Measurements from ENCODE around the gene CAVIN2.

The CAVIN2 gene

DNA sequence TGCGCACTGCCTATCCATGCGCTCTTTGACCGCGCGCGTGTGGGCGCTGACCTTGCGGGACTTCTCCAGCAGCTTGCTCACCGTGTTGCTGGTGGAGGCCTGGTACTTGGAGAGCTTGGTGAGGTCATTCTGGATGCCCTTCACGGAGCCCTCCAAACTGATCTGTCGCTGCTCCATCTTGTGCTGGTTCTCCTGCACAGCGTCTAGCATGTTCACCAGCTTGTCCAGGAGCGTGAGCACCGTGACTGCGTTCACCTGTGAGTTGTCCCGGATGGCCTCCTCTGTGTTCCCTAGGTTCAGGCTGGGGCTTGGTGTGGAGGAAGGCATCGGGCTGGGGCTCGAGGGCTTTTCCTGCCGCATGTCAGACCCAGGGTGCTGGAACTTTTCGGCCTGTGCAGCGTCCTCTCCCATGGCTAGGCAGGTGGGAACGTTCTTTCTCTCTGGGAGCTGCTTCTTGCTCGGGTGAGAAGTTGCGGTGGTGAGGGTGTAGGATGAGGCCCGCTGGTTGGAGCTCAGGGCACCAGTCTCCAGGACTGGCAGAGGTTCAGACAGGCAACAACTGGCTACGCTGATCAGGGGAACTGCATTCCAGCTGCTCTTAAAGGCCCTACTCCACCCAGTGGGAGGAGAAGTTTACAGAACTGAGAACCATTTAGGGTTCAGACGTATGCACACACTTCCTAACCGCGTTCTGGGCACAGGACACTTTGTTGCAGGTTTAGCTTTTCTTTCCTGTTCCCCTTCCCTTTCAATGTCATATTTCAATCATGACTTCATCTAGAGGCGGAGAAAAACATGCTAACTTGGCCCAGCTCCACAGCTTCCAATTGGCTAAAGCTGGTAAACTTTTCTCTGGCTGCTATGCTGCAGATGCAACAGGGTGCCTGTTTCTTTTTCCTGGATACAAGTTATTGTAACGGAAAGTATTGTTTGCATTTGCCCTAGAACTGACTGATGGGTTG, at the start of gene CAVIN2:
TSS of gene CAVIN2 (minus strand) at position 574 of the 962 bp plus-strand sequence. CDS start at position 411, 163 bp downstream.
- no peak for DNase-seq

DNA sequence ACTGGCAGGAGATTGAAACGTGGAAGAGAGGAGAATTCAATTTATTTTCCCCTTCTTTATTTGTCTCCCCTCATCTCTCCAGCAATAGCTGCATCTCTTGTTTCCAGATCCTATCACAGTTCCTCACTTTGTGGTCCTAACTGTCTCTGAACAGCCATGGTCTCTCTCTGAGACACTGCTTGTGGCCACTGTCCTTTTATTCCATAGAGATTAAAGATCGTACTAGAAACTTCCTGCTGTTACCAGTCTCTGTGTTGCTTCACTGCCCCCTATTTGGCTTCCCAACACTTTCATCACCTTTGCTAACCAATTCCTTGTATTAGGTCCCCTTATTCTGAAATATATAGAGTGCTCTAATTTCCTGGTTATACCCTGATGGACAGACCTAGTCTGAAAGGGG, 48.9 kb upstream of the CAVIN2 start:
- DNase-seq: no peak

DNA sequence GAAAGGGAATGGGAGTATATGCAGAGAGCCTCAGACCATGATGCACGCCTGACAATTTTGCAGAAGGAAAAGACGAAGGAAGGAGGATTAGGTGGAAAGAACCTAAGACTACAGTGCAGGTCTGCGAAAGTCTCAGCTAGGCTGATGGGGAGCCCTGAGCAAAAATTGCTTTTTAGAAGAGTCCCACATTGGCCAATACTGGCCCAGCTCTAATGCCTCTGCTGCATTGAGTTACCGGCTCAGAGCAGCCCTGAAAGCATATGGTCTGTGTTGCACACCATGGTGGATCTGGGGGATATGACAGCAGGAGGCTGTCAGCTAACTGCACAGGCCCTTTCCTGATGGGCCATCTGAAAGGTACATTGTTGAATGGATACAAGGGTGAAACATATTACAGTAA, 48.3 kb upstream of the CAVIN2 start:
- no peak for DNase-seq

DNA sequence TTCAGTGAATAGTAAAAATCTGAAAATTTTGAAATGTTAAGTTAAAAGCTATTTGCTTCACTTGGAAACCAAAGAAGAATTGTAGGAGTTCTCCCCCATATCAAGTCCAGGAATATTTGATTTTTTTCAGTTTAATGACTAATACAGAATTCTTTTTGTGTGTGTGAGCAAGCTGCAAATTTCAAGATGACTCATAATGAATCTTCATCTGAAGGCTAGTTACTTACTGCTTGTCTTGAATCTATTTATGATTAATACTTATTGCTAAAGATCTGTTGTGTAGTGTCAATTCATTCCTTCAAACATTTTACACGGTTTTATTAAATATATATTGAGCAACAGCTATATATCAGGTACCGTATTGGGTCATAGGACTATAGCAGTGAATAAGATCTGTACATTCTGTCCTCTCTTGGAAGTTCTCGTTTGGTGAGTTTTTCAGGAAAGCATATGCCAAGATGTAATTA, 47.8 kb upstream of the CAVIN2 start:
- no peak for DNase-seq

GRCh38 chr2:191892391-191892790, 45.5 kb upstream of the CAVIN2 start:
- no peak for DNase-seq

- DNase-seq: no peak
Measured at GRCh38 chr2:191891656-191892055, 44.8 kb upstream of the CAVIN2 start.

DNA sequence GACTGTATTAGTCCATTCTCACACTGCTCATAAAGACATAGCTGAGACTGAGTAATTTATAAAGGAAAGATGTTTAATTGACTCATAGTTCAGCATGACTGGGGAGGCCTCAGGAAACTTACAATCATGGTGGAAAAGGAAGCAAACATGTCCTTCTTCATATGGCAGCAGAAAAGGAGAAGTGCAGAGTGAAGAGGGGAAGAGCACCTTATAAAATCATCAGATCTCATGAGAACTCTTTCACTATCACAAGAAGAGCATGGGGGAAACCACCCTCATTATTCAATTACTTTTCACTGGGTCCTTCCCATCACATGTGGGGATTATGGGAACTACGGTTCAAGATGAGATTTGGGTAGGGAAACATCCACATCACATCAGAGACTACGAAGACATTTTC, 43.0 kb upstream of the CAVIN2 start:
- no peak for DNase-seq

DNA sequence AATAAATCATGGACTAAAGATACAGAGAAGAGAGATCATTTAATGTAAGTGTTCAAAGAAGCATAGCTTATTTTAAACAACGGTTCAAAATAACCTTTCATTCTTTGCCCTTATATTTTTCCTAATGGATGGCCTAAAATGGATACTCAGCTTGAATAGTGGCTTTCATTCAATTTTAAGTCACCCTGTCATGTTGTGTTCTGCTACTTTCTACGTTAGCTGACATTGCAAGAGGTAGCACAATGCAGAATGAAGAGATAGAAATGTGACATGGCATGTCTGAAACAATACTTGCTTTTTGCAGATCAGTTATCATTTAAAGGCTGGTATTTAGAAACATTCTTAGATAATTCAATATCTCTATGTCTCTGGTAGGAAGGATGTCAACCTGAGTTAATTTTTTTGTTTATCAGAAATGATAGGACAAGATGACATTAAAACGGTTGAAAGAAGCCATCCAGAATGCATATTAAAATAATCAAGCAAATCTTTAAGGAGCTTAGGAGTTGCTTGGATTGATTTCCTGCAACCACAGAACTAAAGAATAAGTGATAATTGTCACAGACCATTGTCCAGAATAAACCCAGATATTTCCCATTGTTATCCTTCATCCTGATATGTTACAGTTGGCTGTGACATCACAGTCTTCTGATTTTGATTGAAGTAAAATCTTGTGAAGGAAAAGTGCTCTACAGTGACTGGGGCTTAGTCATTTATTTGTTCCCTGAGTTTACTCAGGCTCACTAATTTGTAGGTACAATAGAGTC, 41.7 kb upstream of the CAVIN2 start:
- no peak for DNase-seq

GRCh38 chr2:191885650-191886049, 38.8 kb upstream of the CAVIN2 start:
- DNase-seq: no peak

- no peak for DNase-seq
Measured at GRCh38 chr2:191885098-191885497, 38.2 kb upstream of the CAVIN2 start.

- DNase-seq: no peak
Measured at GRCh38 chr2:191881982-191882816, 35.3 kb upstream of the CAVIN2 start.

GRCh38 chr2:191878548-191879279, 31.8 kb upstream of the CAVIN2 start:
- no peak for DNase-seq

DNA sequence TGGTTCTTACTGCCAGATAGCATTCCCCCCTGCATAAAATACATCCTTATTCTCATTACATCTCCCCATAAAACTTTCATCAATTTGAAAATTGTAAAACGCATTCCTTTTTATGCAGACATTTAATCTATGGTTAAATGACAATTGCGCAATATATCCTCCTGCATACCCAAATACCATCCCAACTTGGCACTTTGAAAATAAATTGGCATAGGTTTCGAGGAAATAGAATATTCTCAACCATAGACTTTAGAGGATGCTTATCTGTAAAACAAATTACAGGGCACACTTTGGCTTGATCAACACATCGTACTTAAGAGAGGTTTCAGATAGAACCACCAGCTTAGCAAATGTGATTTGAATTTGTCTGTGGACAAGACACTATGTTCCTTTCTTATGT, 31.0 kb upstream of the CAVIN2 start:
- no peak for DNase-seq

- DNase-seq: no peak
Measured at GRCh38 chr2:191875859-191876258, 29.0 kb upstream of the CAVIN2 start.

- no peak for DNase-seq
Measured at GRCh38 chr2:191870744-191871143, 23.9 kb upstream of the CAVIN2 start.

DNA sequence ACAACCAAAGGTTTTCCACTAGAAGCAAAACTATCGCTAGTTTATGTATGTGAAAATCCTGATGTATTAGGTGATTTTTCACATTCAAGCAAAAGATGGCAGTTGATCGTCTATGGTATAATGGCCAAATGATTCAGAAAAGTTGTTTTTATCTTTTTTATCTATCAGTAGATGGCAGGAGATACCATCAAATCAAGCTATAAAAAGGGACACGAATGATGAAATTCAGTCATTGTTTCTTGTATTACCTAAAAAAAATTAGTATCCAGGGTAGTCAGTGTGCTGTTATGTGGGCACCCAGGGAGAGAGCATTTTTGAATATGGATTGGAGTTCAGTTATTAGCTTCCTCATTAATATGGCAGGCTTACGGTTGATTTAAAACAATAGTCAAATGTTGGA, 22.9 kb upstream of the CAVIN2 start:
- DNase-seq: no peak

DNA sequence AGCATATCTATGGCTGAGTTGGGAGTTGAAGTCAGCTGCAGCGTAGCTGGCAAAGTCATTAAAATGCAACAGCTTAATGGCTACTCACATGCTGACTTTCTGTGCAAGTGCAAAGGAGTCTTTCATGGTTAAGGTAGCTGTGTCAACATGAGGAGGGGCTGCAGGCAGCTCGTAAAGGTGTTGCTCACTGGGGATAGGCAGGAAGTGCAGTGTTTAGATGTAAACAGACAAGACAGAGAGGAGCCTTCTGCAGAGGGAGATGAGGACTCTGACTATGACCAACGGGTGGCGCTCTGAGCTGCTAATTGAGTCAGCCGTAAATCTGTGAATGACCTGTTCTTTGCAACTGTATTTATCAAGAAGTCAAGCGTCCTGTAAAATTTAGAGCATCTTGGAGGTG, 22.3 kb upstream of the CAVIN2 start:
- peak; percentile 42 for DNase-seq

DNA sequence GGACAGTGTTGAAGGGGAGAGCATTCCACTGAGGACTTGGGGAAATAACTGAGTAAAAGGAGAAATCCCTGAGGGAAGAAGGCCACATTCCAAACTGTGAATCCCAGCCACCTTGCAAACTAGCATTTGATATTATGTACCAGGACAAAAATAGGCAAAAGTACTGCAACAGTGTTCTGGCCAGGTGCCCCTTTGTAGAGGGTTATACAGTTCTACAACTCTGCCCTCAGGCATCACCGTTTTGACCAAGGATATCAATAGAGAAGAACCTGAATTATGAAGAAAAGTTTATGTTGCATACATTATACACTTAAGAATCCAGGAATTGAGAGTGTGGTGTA, 20.6 kb upstream of the CAVIN2 start:
- no peak for DNase-seq

DNA sequence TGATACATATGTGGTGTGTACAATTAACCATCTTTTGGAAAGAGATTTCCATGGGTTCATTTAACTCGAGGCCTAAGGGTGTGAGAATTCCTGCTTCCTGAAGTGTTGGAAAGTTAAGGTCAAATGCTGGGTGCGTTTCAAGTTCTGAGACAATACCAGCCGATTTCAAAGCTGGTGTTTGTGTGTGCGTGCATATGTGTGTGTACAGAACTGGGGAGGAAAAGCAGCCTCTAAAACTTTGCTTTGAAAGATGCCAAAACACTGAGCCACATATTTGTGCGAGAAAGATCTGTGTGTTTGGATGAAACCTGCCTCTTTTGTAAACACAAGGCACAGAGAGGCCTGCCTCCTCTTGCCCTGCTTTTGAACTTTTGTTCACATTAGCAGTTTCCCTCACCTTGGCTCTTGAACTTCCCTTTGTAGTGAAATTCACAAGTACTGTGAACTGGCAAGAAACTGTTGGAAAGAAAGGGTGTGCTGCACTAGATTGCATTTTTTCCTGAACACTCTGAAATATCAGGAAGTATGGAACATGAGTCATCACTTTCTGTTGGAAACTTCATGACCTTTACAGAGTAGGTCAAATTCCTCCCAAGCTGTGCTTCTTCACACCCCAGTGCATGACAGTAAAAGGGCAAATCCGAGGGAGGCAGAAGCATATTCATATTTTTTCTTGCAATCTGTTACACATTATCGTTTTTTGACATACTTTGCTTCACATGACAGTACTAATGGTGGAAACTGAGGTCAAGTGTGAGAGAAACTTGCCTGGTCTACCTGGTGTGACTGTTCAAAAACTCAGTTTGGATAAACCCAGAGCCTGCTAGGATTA, 20.0 kb upstream of the CAVIN2 start:
- no peak for DNase-seq

DNA sequence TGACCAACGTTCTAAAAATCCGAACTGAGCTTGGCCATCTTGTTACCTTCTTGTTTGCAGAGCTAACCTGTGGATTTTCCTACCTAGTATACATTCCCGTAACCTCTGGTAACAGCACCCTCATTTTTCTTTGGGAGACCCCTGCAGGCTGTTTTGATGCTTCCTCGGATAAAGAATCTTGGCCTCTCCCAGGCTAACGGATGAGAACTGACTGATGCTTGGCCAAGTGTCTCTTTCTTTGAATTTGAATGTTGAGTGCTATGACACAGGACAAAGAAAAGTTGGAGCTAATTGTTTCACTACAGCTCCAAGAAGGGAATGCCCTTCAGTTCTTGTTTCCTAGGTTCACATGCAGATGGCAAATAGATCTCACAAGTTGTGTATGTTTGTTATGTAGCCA, 19.3 kb upstream of the CAVIN2 start:
- DNase-seq: no peak

DNA sequence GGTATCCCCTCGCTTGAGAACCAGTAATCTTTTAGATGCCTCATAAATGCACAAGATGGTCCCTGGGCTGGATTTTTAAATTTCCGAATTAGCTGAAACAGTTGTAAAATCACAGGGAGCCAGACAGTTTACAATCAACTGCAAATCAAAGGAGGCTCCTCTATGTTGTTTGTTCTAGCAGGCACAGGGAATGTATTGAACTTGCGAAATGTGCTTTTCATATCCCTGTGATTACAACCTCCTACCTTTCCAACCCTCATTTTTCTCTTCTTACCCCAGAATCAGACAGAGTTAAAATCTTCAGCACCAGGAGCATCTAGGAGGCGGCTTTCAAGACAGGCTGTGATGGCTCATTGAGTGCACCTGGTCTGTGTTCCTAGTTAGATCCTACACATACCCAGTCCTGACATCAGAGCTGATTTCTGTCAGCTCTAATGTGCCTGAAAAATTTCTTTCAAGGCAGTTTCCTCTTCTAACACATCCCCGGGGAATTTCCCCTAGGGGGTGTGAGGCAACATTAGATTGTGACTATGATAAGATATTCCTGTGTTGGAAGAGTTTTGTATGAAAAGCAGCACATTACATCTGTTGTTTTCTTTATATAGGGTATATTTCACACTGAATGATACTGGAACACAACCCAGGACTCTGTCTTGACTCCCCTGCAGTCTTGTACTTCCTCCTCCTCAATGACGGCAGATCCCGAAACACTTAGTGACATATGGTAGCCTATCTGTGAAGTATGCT, 17.9 kb upstream of the CAVIN2 start:
- DNase-seq: no peak
